Mucosa of rectum (tissue), 2 donors: Measurements from ENCODE around the gene ERCC2.
A peak's percentile ranks its signal among the peaks of the same experiment; 100 is the strongest.
"Not testable (repeated sequence)": the region's sequence is repeated elsewhere in the genome, so short reads cannot be mapped to it uniquely, and the experiment has no call there.

Experiments used
- H3K27ac ChIP-seq, 2 donors: one replicate each; pipeline ENCODE4 v1.7.0; 2013; ENCODE audit warnings: inconsistent platforms in 2 of 2, low read depth in 2 of 2, low read length in 2 of 2
- H3K27me3 ChIP-seq, 2 donors: one replicate each; pipeline ENCODE4 v1.7.0; 2013; ENCODE audit warnings: low read length in 2 of 2; ENCODE audit not compliant: control insufficient read depth in 2 of 2, insufficient read depth in 2 of 2
- H3K36me3 ChIP-seq, 2 donors: one replicate each; pipeline ENCODE4 v1.7.0; 2013; ENCODE audit warnings: low read length in 2 of 2; ENCODE audit not compliant: control insufficient read depth in 2 of 2, insufficient read depth in 2 of 2
- H3K4me1 ChIP-seq, 2 donors: one replicate each; pipeline ENCODE4 v1.7.0; 2013; ENCODE audit warnings: low read length in 2 of 2, mild to moderate bottlenecking in 1 of 2; ENCODE audit not compliant: control insufficient read depth in 2 of 2, insufficient read depth in 2 of 2
- H3K4me3 ChIP-seq, 2 donors: one replicate each; pipeline ENCODE4 v1.7.0; 2013; ENCODE audit warnings: low read length in 2 of 2
- H3K9ac ChIP-seq, 2 donors: one replicate each; pipeline ENCODE4 v1.7.0; 2013; ENCODE audit warnings: low read length in 2 of 2, low read depth in 1 of 2, mild to moderate bottlenecking in 1 of 2
- H3K9me3 ChIP-seq, 2 donors: one replicate each; pipeline ENCODE4 v1.7.0; 2013; ENCODE audit warnings: low read length in 2 of 2; ENCODE audit not compliant: control insufficient read depth in 2 of 2
- donor health status: healthy.
- donor health status: Normal muscosa, but diverticular disease.

ERCC2 gene

DNA sequence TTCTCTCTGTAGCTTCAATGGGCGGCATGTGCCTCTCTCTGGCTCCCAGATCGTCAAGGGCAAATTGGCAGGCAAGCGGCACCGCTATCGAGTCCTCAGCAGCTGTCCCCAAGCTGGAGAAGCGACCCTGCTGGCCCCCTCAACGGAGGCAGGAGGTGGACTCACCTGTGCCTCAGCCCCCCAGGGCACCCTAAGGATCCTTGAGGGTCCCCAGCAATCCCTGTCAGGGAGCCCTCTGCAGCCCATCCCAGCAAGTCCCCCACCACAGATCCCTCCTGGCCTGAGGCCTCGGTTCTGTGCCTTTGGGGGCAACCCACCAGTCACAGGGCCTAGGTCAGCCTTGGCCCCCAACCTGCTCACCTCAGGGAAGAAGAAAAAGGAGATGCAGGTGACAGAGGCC, 37.7 kb upstream of the ERCC2 start:
- no peak overlapping the region for H3K9ac ChIP-seq
- no peaks in the 10 kb centered on the region for H3K27me3 ChIP-seq
- peaks cover 30 to 37% of the 10 kb centered on the region in 2 donors for H3K4me1 ChIP-seq
- H3K4me3 ChIP-seq: no peak overlapping the region
- no peaks in the 10 kb centered on the region for H3K9me3 ChIP-seq
- H3K27ac ChIP-seq: no peak overlapping the region
- H3K36me3 ChIP-seq: peaks cover 0 to 7% of the 10 kb centered on the region in 2 donors

DNA sequence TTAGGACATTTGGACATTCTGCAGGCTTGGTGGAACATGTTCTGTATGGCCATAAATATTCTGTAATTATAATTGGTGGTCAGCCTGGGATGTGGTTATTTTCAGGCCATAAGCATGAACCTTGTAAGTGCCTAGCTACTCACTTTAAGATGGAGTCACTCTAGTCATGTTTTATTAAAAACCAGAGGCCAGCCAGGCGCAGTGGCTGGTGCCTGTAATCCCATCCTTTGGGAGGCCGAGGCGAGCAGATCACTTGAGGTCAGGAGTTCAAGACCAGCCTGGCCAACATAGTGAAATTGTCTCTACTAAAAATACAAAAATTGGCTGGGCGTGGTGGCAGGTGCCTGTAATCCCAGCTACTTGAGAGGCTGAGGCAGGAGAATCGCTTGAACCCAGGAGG, 37.2 kb upstream of the ERCC2 start:
- H3K4me3 ChIP-seq, H3K9me3 ChIP-seq, H3K27ac ChIP-seq, H3K36me3 ChIP-seq, H3K27me3 ChIP-seq, H3K9ac ChIP-seq: not testable (repeated sequence)
- H3K4me1 ChIP-seq: peaks cover 33 to 43% of the 10 kb centered on the region in 2 donors

DNA sequence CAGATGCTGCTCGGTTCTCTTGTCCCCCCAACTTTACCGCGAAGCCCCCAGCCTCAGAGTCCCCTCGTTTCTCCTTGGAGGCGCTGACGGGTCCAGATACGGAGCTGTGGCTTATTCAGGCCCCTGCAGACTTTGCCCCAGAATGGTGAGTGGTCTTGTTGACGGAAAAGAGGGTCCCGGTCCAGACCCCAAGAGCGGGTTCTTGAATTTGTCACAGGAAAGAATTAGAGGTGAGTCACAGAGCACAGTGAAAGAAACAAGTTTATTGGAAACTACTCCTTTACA, 36.7 kb upstream of the ERCC2 start:
- peak overlapping the region; percentile 61 to 77 for H3K9ac ChIP-seq
- peaks cover 35 to 46% of the 10 kb centered on the region in 2 donors for H3K4me1 ChIP-seq
- peaks cover 0 to 1% of the 10 kb centered on the region in 2 donors for H3K36me3 ChIP-seq

DNA sequence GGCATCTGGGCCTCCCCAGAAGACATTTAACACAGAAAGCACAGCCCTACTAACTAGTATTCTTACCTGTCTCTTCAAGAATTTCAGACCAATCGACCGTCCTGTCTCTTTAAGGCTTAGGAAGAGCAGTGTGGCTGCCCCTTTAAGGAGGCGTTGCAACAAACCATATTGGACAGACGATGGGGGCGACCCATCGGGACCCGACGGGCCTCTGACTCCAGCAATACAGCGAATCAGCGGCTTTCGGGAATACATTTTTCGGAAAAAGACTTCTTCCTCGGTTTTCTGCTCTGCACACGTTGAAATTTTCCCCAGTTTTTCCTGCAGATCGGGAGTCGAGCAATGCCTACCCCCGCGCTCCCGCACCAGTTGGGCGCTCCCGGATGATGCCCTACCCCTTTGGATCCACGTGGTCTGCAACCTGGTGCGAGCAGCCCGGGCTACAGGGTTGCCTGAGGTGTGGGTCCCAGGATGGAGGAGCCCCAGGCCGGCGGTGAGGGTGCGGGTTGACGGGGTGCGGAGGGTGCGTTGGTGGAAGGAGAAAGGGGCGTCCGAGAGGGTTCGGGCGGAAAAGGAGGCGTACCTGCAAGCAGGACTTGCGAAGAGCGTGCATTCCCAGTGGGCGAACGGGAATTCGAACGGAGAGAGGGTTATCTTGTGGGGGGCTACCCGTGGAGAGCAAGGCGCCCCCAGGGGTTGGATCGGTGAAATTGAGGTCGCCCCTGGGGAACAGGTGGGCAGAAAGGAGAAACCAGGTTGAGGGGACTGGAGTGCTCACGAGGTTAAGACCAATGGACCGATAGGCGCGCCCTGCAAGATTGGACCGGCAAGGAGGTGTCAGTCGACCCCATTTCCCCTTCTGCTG, 36.1 kb upstream of the ERCC2 start, which contains the start of gene POLR1G:
POLR1G (plus strand) TSS at position 419 of the 865 bp plus-strand sequence; CDS start at position 472, 53 bp downstream.
- Histone ChIP-seq H3K27me3 (no peaks in the 10 kb centered on the region), H3K27ac (peak within 1 kb of the TSS; percentile 92 to 97), H3K36me3 (peaks cover 0 to 1% of the 10 kb centered on the region in 2 donors), H3K9me3 (no peaks in the 10 kb centered on the region), H3K4me3 (peak within 1 kb of the TSS; percentile 94 to 96), H3K4me1 (peaks cover 35 to 46% of the 10 kb centered on the region in 2 donors), H3K9ac (peak within 1 kb of the TSS; percentile 77 to 90)

More for the DNA sequence above, 36.7 kb upstream of the ERCC2 start:
- H3K4me3 ChIP-seq: peak overlapping the region; percentile 94 to 96
- no peak overlapping the region for H3K27ac ChIP-seq
- no peaks in the 10 kb centered on the region for H3K9me3 ChIP-seq
- H3K27me3 ChIP-seq: no peaks in the 10 kb centered on the region

DNA sequence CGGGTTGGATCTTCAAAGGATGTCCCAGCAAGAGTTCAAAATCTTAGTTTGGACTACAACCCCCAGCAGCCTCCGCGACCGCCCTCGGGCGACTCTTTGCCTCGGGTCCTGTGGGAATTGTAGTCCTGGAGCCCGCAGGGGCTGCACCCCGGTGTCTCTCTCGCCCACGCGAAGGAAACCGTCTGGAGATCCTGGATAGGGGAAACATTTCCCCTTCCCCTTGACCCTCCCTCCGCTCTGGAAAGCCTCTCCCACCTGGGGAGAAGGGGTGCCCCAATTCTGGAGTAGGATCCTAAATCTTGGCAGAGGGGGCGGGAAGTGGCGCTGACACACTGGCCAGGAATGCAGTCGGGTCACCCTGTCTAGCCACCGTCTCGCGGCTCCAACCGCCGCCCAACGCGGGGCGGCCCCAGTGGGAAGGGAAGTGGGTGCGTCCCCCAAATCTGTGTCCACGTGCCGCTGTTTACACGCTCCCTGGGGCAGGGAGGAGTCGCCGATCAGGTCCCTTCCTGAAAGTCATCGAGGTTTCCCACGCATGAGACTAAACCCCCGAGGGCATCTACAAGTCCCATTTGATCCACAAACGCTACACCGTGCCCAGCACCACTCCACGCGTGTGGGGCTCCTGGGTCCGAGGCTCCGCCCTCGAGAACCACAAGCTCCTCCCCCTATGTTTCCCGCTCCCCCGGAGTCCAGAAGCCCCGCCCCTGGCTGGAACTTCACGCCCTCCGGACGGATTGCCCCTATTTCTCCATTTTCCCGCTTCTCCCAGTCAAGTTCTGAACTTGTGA, 35.3 kb upstream of the ERCC2 start:
- H3K4me3 ChIP-seq: peak overlapping the region; percentile 94 to 96
- peaks cover 0 to 1% of the 10 kb centered on the region in 2 donors for H3K36me3 ChIP-seq
- peaks cover 35 to 46% of the 10 kb centered on the region in 2 donors for H3K4me1 ChIP-seq
- peak overlapping the region; percentile 77 to 90 for H3K9ac ChIP-seq
- peak overlapping the region; percentile 92 to 97 for H3K27ac ChIP-seq
- no peaks in the 10 kb centered on the region for H3K9me3 ChIP-seq
- H3K27me3 ChIP-seq: no peaks in the 10 kb centered on the region

DNA sequence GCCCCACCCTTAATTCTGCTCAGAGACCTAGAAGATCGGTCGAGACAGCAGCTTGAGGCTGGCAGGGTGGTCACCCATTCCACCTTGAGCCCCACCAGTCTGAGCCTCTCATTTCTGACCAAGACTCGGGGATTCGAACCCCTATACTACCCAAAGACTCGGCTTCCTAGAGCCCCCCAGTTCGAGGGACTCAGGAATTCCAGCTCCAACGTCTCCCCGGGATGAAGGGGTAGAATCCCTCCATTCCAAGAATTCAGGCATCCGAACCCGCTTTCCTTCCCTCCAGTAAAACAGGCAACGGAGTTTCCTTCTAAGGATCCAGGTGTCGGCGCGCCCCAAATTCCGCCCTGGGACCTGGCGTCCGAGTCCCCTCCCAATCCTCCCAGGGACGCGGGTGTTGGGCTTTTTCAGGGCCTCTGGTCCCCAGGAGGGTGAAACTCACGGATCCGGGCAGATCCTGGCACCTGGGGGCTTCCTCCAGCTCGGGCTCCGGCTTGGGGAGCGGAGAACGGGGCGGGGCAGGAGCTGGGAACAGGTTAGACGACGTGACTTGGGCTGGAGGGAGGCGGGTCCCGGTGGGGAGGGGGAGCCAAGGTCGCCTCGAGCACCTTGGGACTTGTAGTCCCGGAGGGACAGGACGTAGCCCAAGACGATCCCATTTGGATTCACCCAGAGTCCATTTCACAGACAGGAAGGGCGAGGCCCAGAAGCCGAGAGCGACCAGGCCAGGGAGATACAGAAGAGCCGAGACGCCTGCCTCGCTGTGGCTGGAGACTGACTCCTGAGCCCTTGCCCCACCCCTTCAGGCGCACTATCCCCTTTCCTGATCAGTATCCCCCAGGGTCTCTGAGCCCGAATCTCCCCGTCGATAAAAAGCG, 34.4 kb upstream of the ERCC2 start, which contains the start of gene PPP1R13L:
PPP1R13L (minus strand) TSS at position 513 of the 878 bp plus-strand sequence. CDS start 6,751 bp downstream, outside the sequence.
- Histone ChIP-seq H3K9ac (peak within 1 kb of the TSS; percentile 77 to 90), H3K27me3 (no peaks in the 10 kb centered on the region), H3K4me3 (peak within 1 kb of the TSS; percentile 94 to 96), H3K9me3 (no peaks in the 10 kb centered on the region), H3K36me3 (peaks cover 0 to 1% of the 10 kb centered on the region in 2 donors), H3K27ac (peak within 1 kb of the TSS; percentile 92 to 97), H3K4me1 (peaks cover 35 to 46% of the 10 kb centered on the region in 2 donors)

DNA sequence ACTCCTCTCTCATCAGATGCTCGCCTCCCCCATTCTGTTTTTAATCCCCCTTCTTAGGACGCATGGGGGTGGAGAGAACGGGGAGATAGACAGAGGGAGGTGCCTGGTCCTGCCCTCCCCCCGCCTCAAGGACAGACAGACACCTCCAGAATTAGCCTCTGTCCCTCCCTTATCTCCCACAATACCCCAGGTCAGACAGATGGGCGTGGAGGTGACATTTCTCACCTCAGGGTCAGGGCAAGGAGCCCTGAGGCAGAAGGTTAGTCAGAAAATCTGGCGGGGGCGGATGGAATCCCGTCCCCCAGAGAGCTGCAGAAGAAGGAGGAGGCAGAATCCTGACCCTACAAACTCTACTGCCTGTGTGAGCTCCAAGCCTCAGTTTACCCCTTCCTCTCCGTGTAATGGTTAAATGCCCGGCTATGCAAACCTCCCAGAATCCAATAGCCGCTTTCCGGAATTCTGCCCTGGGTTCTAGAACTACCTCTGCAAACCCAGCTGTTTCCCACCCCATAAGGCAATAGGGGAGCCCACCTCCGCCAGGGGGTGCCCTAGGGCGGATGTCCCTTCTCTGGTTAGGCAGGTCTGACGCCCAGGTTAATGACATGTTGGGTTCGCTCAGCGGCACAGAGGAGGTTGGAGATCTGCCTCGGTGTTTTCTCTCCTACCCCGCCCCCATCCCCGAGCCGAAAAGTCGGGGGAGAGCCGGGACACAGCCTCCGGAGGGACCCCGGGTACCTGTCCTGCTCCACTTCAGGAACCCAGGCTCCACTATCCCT, 33.6 kb upstream of the ERCC2 start:
- Histone ChIP-seq H3K4me3 (peak overlapping the region; percentile 94 to 96), H3K9ac (peak overlapping the region; percentile 77 to 84), H3K4me1 (peaks cover 35 to 46% of the 10 kb centered on the region in 2 donors), H3K9me3 (no peaks in the 10 kb centered on the region), H3K27ac (peak overlapping the region; percentile 92 to 97), H3K36me3 (peaks cover 0 to 1% of the 10 kb centered on the region in 2 donors), H3K27me3 (no peaks in the 10 kb centered on the region)

DNA sequence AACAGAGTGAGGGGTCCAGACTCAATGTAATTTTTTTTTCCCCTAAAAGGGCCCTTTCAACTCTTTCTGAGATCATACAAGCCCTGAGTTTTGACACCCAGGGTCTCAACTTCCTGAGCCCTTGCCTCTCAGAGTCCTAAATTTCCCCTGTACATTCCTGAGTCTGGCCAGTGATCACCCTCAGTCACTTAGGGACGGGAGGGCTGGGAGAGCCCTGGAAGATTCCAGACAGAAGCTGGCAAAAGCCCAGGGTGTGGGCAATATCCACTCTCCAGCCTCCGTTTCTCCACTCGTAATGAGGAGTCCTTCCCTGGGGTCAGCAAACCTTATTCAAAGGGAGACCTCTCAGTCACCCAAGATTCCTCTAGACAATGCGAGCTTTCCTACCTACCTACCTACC, 32.9 kb upstream of the ERCC2 start:
- Histone ChIP-seq H3K36me3 (peaks cover 0 to 1% of the 10 kb centered on the region in 2 donors), H3K9ac (peak overlapping the region; percentile 13 to 32), H3K4me1 (peaks cover 39 to 50% of the 10 kb centered on the region in 2 donors), H3K4me3 (peak overlapping the region in 1 of 2 donors; percentile 94), H3K27ac (no peak overlapping the region), H3K9me3 (no peaks in the 10 kb centered on the region), H3K27me3 (no peaks in the 10 kb centered on the region)
